Testis (tissue), 3 donors: Measurements from ENCODE around the gene TRRAP. TPM values are rescaled to one million over a fixed set of nuclear protein-coding genes. Genes with fewer than 3 reads are reported as not detected.

ENCODE experiments used
- DNase-seq: peaks from one replicate; pipeline ENCODE4 v3.0.0-alpha.2; 2019
- H3K27ac ChIP-seq, 2 donors: fragments of 200-600 bp; sonication (generic); one replicate each; pipeline ENCODE4 v1.5.1; 2019
- H3K27me3 ChIP-seq: fragments of 200-600 bp; sonication (generic); one replicate; pipeline ENCODE4 v1.5.1; 2019
- H3K36me3 ChIP-seq: fragments of 200-600 bp; sonication (generic); one replicate; pipeline ENCODE4 v1.5.1; 2017; ENCODE audit warnings: low read depth; ENCODE audit errors: missing control alignments
- H3K4me1 ChIP-seq: fragments of 200-600 bp; sonication (generic); one replicate; pipeline ENCODE4 v1.5.1; 2019
- H3K4me3 ChIP-seq, 2 donors: fragments of 200-600 bp; sonication (generic); one replicate each; pipeline ENCODE4 v1.5.1; 2017 to 2019
- H3K9me3 ChIP-seq: fragments of 200-600 bp; sonication (generic); one replicate; pipeline ENCODE4 v1.5.1; 2017
- POLR2A ChIP-seq: fragments of 450-650 bp; IDR thresholded peaks from one replicate; pipeline ENCODE4 v1.6.1; 2017; ENCODE audit warnings: antibody characterized with exemption, mild to moderate bottlenecking, moderate library complexity
- WGBS, 2 donors: methylation state at CpG; one replicate each; pipeline ENCODE4 v1.1.5; 2018; 5-methylcytosine and 5-hydroxymethylcytosine counted together
- intact Hi-C: fragments of 100-400 bp; cut with DNase I; formaldehyde crosslinking; loops from one replicate; pipeline ENCODE4 v1.15.1; 2023; ENCODE audit warnings: low total_unique reads
- polyA plus RNA-seq: library from polyadenylated mRNA; stranded (reverse); fragments of 350-450 nt; fragmentation: Illumina TruSeq; extraction: RNeasy Lipid Tissue Mini Kit (QIAGEN cat#74804); gene quantifications from one replicate; pipeline ENCODE4 v1.2.3, GENCODE V29; 2014; ENCODE audit warnings: low read depth, low replicate concordance; ENCODE audit not compliant: insufficient read depth
- total RNA-seq, 2 donors: library from RNA; depleted of rRNA; stranded (reverse); fragments of >200 nt; gene quantifications; one replicate each; pipeline ENCODE4 v1.2.3, GENCODE V29; 2016
- TF ChIP-seq, protein P1 (sequence below), 3 experiments: fragments of 450-650 bp in 2 of 3; fragments of 200-600 bp in 1 of 3; sonication (generic) in 1 of 3; IDR thresholded peaks; one replicate each; pipeline ENCODE4 v1.5.1; 2016 to 2019; ENCODE audit warnings: antibody characterized with exemption in 3 of 3, mild to moderate bottlenecking in 2 of 3, moderate library complexity in 1 of 3

The TRRAP gene
- total and polyA plus RNA-seq, 3 donors from 2014 or later, result 45.6 to 120 (median 119) TPM

DNA sequence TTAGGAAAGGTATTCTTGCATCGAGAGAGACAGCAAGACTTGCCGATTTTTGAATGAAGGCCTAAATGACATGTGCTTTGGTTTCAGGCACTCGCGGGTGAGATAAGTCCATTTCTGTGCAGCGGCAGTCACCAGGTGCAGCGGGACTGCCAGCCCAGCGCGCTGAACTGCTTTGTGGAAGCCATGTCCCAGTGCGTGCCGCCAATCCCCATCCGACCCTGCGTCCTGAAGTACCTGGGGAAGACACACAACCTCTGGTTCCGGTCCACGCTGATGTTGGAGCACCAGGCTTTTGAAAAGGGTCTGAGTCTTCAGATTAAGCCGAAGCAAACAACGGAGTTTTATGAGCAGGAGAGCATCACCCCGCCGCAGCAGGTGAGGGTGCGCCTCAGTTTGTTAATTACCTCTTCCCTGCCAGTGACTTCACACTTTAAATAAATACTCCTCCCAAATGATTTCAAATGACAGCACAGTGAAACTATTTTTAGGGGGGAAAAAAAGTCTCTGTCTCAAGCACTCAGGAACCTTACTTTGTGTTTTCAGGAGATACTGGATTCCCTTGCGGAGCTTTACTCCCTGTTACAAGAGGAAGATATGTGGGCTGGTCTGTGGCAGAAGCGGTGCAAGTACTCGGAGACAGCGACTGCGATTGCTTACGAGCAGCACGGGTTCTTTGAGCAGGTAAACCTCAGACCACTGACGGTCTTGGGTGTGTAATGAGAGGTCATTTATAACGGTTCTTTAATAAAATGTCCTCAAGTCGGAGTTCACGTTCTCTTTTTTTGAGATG, 98.3 kb downstream of the TRRAP start:
- 92 to 94% methylated on average over 30 of the region's 30 CpGs for WGBS, 2 donors
- Histone ChIP-seq H3K27me3 (no peaks in the 10 kb centered on the region), H3K4me1 (no peaks in the 10 kb centered on the region), H3K27ac (no peak overlapping the region), H3K4me3 (no peak overlapping the region), H3K9me3 (no peaks in the 10 kb centered on the region), H3K36me3 (no peaks in the 10 kb centered on the region)
- TF ChIP-seq, protein P1, sequence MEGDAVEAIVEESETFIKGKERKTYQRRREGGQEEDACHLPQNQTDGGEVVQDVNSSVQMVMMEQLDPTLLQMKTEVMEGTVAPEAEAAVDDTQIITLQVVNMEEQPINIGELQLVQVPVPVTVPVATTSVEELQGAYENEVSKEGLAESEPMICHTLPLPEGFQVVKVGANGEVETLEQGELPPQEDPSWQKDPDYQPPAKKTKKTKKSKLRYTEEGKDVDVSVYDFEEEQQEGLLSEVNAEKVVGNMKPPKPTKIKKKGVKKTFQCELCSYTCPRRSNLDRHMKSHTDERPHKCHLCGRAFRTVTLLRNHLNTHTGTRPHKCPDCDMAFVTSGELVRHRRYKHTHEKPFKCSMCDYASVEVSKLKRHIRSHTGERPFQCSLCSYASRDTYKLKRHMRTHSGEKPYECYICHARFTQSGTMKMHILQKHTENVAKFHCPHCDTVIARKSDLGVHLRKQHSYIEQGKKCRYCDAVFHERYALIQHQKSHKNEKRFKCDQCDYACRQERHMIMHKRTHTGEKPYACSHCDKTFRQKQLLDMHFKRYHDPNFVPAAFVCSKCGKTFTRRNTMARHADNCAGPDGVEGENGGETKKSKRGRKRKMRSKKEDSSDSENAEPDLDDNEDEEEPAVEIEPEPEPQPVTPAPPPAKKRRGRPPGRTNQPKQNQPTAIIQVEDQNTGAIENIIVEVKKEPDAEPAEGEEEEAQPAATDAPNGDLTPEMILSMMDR (IDR thresholded peaks at IDR 0.05), result no peak
- no peak for TF ChIP-seq POLR2A
- peak; percentile 9 for DNase-seq
- intact Hi-C loops, result no loop called here

DNA sequence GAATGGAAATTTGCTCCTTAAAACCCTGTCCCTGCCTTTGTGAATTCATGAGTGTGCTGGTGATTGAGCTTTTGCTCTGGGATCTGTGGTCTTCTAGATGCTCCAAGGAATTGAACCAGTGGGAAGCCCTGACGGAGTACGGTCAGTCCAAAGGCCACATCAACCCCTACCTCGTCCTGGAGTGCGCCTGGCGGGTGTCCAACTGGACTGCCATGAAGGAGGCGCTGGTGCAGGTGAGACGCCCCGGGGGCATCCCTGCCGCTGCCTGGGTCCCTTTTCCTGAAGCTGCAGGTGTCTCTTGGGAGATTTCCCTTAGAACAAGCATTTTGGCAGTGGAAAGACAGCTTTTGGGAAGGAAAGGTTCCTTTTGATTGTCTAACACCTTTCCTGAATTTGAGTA, 100.3 kb downstream of the TRRAP start:
- H3K9me3 ChIP-seq, result no peaks in the 10 kb centered on the region
- H3K4me1 ChIP-seq, result no peaks in the 10 kb centered on the region
- H3K36me3 ChIP-seq, result no peaks in the 10 kb centered on the region
- 90 to 93% methylated on average over 9 of the region's 9 CpGs for WGBS, 2 donors
- no peaks in the 10 kb centered on the region for H3K27me3 ChIP-seq
- no peak for DNase-seq
- intact Hi-C loops, result no loop called here
- no peak overlapping the region for H3K27ac ChIP-seq
- TF ChIP-seq, protein P1 (IDR thresholded peaks at IDR 0.05), result no peak
- no peak for TF ChIP-seq POLR2A
- H3K4me3 ChIP-seq, result no peak overlapping the region

DNA sequence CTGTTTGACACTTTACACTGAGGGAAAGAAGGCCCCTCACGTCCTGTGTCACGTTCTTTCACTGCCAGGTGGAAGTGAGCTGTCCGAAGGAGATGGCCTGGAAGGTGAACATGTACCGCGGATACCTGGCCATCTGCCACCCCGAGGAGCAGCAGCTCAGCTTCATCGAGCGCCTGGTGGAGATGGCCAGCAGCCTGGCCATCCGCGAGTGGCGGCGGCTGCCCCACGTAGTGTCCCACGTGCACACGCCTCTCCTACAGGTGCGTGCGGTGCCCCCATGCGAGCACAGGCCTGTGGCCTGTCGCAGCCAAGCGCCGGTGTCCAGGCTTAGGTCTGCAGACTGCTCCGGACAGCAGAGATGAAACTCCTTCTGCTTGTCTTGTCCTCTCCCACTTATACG, 103.4 kb downstream of the TRRAP start:
- no peak overlapping the region for H3K4me3 ChIP-seq
- H3K36me3 ChIP-seq, result no peaks in the 10 kb centered on the region
- H3K27ac ChIP-seq, result no peak overlapping the region
- intact Hi-C loops, result no loop called here
- peak; percentile 10 for DNase-seq
- H3K4me1 ChIP-seq, result no peaks in the 10 kb centered on the region
- H3K9me3 ChIP-seq, result no peaks in the 10 kb centered on the region
- WGBS, 2 donors, result 94 to 95% methylated on average over 14 to 23 of the region's 23 CpGs
- no peaks in the 10 kb centered on the region for H3K27me3 ChIP-seq
- no peak for TF ChIP-seq POLR2A

DNA sequence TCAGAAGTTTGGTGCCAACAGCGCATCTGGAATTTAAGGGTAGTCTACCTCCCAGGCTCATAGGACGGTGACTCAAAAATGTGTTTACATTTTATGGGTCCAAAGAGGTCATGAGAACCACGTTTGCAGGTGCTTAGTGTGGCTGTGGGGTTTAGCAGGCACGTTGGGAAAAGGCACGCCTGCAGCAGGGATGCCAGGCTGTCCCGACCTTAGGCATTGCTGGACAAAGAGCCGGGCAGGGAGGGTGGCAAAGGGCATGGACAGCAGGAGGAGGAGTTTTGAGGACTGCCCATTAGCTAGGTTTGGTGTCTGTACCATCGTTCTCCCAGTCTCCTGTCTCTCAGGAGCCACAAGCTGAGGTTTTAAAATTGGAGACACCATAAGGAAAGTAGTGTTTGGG, 104.4 kb downstream of the TRRAP start:
- Histone ChIP-seq H3K36me3 (no peaks in the 10 kb centered on the region), H3K27ac (no peak overlapping the region), H3K4me1 (no peaks in the 10 kb centered on the region), H3K27me3 (no peaks in the 10 kb centered on the region), H3K4me3 (no peak overlapping the region), H3K9me3 (no peaks in the 10 kb centered on the region)
- DNase-seq, result peak; percentile 4
- 91 to 97% methylated on average over 8 of the region's 8 CpGs for WGBS, 2 donors
- no peak for TF ChIP-seq POLR2A
- TF ChIP-seq, protein P1 (IDR thresholded peaks at IDR 0.05), result no peak
- intact Hi-C loops, result no loop called here

DNA sequence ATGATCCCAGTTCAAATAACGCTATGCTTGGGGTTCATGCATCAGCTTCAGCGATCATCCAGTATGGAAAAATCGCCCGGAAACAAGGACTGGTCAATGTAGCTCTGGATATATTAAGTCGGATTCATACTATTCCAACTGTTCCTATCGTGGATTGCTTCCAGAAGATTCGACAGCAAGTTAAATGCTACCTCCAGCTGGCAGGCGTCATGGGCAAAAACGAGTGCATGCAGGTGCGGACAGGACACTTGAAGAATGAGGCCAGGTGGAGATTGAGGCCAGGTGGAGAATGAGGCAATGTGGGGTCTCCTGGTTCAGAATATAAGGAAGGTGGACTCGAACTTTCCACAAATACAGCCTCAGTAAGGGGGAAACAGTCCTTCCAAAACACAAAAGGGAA, 105.8 kb downstream of the TRRAP start:
- intact Hi-C loops, result no loop called here
- TF ChIP-seq POLR2A, result no peak
- TF ChIP-seq, protein P1 (IDR thresholded peaks at IDR 0.05), result no peak
- no peak overlapping the region for H3K27ac ChIP-seq
- 87 to 90% methylated on average over 11 of the region's 11 CpGs for WGBS, 2 donors
- H3K27me3 ChIP-seq, result no peaks in the 10 kb centered on the region
- H3K4me1 ChIP-seq, result no peaks in the 10 kb centered on the region
- no peak overlapping the region for H3K4me3 ChIP-seq
- no peaks in the 10 kb centered on the region for H3K9me3 ChIP-seq
- no peaks in the 10 kb centered on the region for H3K36me3 ChIP-seq
- peak; percentile 6 for DNase-seq
